GM12864 (cell line): ENCODE data around the gene OR4Q3.
"Not testable (repeated sequence)": the region's sequence is repeated elsewhere in the genome, so short reads cannot be mapped to it uniquely, and the experiment has no call there.

ENCODE experiments used
- DNase-seq: peaks from one replicate; pipeline ENCODE4 v3.0.0-alpha.2; 2011; ENCODE audit warnings: low read depth
- H3K4me3 ChIP-seq: 2 replicates; pipeline ENCODE4 v1.5.1; 2011; ENCODE audit warnings: mild to moderate bottlenecking, low read depth, low read length, control low read depth
- TF ChIP-seq, protein P1 (sequence below): IDR thresholded peaks from 2 replicates; pipeline ENCODE4 v1.5.1; 2011; ENCODE audit warnings: low read depth, mild to moderate bottlenecking, moderate library complexity, low read length, control low read depth, inconsistent platforms; ENCODE audit errors: missing control alignments

The OR4Q3 gene

DNA sequence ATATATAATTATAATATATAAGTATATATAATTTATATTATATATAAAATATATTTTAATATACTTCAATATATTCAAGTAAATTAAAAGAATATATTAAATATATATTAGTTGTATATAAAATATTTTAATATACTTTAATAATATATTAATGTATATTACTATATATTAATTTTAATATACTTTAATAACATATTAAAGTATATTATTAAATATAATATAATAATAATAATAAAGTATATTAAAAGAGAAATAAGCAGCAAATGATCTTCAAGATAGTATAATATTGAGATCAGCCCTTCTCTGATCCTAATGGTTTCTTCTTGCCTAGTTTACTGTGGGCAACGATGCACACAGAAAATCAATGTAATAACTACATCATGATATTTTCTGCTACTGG lies 32.2 kb downstream of the OR4Q3 start:
- TF ChIP-seq, protein P1, sequence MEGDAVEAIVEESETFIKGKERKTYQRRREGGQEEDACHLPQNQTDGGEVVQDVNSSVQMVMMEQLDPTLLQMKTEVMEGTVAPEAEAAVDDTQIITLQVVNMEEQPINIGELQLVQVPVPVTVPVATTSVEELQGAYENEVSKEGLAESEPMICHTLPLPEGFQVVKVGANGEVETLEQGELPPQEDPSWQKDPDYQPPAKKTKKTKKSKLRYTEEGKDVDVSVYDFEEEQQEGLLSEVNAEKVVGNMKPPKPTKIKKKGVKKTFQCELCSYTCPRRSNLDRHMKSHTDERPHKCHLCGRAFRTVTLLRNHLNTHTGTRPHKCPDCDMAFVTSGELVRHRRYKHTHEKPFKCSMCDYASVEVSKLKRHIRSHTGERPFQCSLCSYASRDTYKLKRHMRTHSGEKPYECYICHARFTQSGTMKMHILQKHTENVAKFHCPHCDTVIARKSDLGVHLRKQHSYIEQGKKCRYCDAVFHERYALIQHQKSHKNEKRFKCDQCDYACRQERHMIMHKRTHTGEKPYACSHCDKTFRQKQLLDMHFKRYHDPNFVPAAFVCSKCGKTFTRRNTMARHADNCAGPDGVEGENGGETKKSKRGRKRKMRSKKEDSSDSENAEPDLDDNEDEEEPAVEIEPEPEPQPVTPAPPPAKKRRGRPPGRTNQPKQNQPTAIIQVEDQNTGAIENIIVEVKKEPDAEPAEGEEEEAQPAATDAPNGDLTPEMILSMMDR: no peak
- DNase-seq: no peak
- H3K4me3 ChIP-seq: no peak overlapping the region

DNA sequence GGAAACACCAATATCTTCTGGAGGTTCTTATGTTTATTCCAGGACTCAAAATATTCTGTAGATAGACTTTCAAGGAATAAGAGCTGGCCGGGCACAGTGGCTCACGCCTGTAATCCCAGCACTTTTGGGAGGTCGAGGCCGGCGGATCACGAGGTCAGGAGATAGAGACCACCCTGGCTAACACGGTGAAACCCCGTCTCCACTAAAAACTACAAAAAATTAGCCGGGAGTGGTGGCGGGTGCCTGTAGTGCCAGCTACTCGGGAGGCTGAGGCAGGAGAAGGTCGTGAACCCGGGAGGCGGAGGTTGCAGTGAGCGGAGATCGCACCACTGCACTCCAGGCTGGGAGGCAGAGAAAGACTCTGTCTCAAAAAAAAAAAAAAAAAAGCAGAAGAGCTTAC lies 42.5 kb downstream of the OR4Q3 start:
- not testable (repeated sequence) for H3K4me3 ChIP-seq, DNase-seq

DNA sequence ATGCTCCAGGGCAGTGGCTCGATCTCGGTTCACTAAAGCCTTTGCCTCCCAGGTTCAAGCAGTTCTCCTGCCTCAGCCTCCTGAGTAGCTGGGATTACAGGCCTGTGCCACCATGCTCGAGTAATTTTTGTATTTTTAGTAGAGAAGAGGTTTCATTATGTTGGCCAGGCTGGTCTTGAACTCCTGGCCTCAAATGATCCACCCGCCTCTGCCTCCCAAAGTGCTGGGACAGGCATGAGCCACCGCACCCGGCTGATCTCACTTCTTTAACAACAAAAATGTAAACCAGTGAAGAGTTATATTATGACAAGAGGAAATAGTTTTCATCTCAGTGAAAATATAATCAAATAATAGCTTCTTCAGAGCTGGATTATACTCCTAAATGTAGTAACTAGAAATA lies 43.9 kb downstream of the OR4Q3 start:
- H3K4me3 ChIP-seq, DNase-seq: not testable (repeated sequence)

DNA sequence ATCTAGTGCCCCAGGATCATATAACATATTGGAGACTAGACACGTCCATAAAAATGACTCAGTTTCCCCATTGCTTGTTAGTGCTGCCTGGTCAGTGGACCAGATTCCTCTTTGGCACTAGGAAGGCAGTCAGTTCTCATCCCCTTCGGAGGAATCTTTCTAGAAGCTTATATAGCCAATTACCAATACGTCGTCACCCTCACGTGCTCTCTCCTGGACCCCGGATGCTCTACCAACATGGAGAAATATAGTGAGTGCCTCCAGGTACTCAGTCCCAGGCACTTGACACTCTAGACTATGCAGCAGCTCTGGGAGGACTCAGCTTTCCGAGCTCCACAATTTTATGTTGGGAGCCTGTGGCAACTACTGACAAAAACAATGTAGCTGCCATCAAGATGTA lies 44.8 kb downstream of the OR4Q3 start:
- H3K4me3 ChIP-seq, DNase-seq: not testable (repeated sequence)

DNA sequence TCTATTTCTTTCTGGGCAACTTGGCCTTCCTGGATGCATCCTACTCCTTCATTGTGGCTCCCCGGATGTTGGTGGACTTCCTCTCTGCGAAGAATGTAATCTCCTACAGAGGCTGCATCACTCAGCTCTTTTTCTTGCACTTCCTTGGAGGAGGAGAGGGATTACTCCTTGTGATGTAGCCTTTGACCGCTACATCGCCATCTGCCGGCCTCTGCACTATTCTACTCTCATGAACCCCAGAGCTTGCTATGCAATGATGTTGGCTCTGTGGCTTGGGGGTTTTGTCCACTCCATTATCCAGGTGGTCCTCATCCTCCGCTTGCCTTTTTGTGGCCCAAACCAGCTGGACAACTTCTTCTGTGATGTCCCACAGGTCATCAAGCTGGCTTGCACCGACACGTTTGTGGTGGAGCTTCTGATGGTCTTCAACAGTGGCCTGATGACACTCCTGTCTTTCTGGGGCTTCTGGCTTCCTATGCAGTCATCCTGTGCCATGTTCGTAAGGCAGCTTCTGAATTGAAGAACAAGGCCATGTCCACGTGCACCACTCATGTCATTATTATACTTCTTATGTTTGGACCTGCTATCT lies 53.2 kb downstream of the OR4Q3 start:
- TF ChIP-seq, protein P1: peak; percentile 21
- H3K4me3 ChIP-seq, DNase-seq: not testable (repeated sequence)
